ENCODE data around the gene RNF187. TPM values are rescaled to one million over a fixed set of nuclear protein-coding genes. Genes with fewer than 3 reads are reported as not detected.

Gene RNF187
- total and polyA plus RNA-seq, 2 of the 4 experiments (the other 2 are of a cell fraction) = 14.0 to 55.4 TPM

DNA sequence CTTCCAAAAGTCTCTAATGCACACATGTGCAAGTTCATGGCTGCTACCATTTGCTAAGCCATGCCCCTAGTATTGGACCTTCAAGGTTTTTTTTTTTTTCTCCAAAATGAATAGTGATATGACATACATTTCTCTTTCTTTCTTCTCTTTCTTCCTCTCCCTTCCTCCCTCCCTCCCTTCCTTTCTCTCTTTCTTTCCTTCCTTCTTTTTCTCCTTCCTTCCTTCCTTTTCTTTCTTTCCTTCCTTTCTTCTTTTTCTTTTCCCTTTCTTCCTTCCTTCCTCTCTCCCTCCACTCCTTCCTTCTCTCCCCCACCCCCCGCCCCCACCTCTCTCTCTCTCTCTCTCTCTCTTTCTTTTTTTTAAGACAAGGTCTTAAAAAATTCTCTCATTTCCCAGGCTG is 3.4 kb upstream of the RNF187 start:
- CTCF ChIA-PET = no interaction called here
- H3K4me2 ChIP-seq (ENCODE audit: low read depth, low read length) = no peak overlapping the region
- no peak overlapping the region for H2AK9ac ChIP-seq (replicated peaks; ENCODE audit: low read depth, low read length, poor library complexity)
- no peak overlapping the region for H4K8ac ChIP-seq (ENCODE audit: low read depth in 2 of 2, low read length in 2 of 2)
- H2BK120ac ChIP-seq (ENCODE audit: low read depth, low read length) = no peak overlapping the region
- in situ Hi-C loops (cut with MboI; ENCODE audit: low sequenced_read_pairs) = no loop called here
- TF ChIP-seq RAD21 (IDR thresholded peaks at IDR 0.05; ENCODE audit: low read length) (no peak), FOS (IDR thresholded peaks at IDR 0.05; ENCODE audit: low read depth, low read length) (no peak), BHLHE40 (IDR thresholded peaks at IDR 0.05; ENCODE audit: low read depth, low read length) (no peak), MAFK (IDR thresholded peaks at IDR 0.05; ENCODE audit: low read depth, low read length) (no peak), NFE2L2 (IDR thresholded peaks at IDR 0.05; ENCODE audit: low read depth, low read length) (no peak), CTCF (conservative IDR thresholded peaks at IDR 0.05; ENCODE audit: low read depth, low read length) (no peak), RFX5 (IDR thresholded peaks at IDR 0.05; ENCODE audit: low read depth, low read length) (no peak), RCOR1 (IDR thresholded peaks at IDR 0.05; ENCODE audit: insufficient replicate concordance, low read length) (no peak), POLR2A (IDR thresholded peaks at IDR 0.05; ENCODE audit: low read depth, low read length) (no peak), MXI1 (IDR thresholded peaks at IDR 0.05; ENCODE audit: borderline replicate concordance, low read depth, low read length) (no peak), MAZ (IDR thresholded peaks at IDR 0.05; ENCODE audit: borderline replicate concordance, low read depth, low read length) (no peak), SMC3 (IDR thresholded peaks at IDR 0.05; ENCODE audit: low read depth, low read length) (no peak), CEBPB (IDR thresholded peaks at IDR 0.05; ENCODE audit: low read depth, low read length) (no peak), CHD1 (IDR thresholded peaks at IDR 0.05; ENCODE audit: low read depth, low read length) (no peak)
- TF ChIP-seq, protein P1, sequence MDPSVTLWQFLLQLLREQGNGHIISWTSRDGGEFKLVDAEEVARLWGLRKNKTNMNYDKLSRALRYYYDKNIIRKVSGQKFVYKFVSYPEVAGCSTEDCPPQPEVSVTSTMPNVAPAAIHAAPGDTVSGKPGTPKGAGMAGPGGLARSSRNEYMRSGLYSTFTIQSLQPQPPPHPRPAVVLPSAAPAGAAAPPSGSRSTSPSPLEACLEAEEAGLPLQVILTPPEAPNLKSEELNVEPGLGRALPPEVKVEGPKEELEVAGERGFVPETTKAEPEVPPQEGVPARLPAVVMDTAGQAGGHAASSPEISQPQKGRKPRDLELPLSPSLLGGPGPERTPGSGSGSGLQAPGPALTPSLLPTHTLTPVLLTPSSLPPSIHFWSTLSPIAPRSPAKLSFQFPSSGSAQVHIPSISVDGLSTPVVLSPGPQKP (IDR thresholded peaks at IDR 0.05; ENCODE audit: borderline replicate concordance, low read depth, low read length) = no peak
- TF ChIP-seq, protein P2, sequence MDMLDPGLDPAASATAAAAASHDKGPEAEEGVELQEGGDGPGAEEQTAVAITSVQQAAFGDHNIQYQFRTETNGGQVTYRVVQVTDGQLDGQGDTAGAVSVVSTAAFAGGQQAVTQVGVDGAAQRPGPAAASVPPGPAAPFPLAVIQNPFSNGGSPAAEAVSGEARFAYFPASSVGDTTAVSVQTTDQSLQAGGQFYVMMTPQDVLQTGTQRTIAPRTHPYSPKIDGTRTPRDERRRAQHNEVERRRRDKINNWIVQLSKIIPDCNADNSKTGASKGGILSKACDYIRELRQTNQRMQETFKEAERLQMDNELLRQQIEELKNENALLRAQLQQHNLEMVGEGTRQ (IDR thresholded peaks at IDR 0.05; ENCODE audit: low read depth, low read length) = no peak
- peaks cover 6% of the 10 kb centered on the region for H3K4me1 ChIP-seq (ENCODE audit: control insufficient read depth, insufficient read depth, low read length)
- no peaks in the 10 kb centered on the region; the same call in 1 of the 2 replicates for H4K20me1 ChIP-seq (ENCODE audit: insufficient read depth, low read length)
- H2BK15ac ChIP-seq (ENCODE audit: low read depth, low read length) = no peak overlapping the region
- peaks cover 9 to 14% of the 10 kb centered on the region in 2 experiments; a peak in 3 of 4 replicates for H3K79me1 ChIP-seq (ENCODE audit: low read depth in 1 of 2, low read length in 2 of 2)
- no peak overlapping the region for H3K4ac ChIP-seq (ENCODE audit: low read depth, low read length)
- peaks cover 21% of the 10 kb centered on the region for H3K27me3 ChIP-seq (ENCODE audit: control insufficient read depth, insufficient read depth, low read length)
- H3K27ac ChIP-seq (ENCODE audit: insufficient read depth, low read length) = no peak overlapping the region
- DNase-seq (no peak), ATAC-seq (ENCODE audit: low read depth) (no peak)
- no peak overlapping the region for H3K4me3 ChIP-seq (ENCODE audit: insufficient read depth, low read depth, low read length)
- H3K36me3 ChIP-seq (ENCODE audit: control insufficient read depth, insufficient read depth, low read length) = no peaks in the 10 kb centered on the region
- H3K18ac ChIP-seq (ENCODE audit: low read depth, low read length) = no peak overlapping the region
- H2BK5ac ChIP-seq (ENCODE audit: low read depth, low read length, poor library complexity, severe bottlenecking) = no peak overlapping the region
- peaks cover 3% of the 10 kb centered on the region; the same call in 1 of the 2 replicates for H3K9me1 ChIP-seq (ENCODE audit: insufficient read depth, low read length)
- POLR2A ChIA-PET (ENCODE audit: unreplicated experiment) = no interaction called here
- H2BK20ac ChIP-seq (ENCODE audit: low read depth, low read length) = no peak overlapping the region
- BruUV-seq (replicated peaks) = no TSS peak
- no peak overlapping the region for H3K9ac ChIP-seq (ENCODE audit: low read depth, low read length)
- H3K14ac ChIP-seq (replicated peaks; ENCODE audit: low read depth, low read length) = no peak overlapping the region
- intact Hi-C loops (cut with micrococcal nuclease) = no loop called here
- no peak overlapping the region for H3K23ac ChIP-seq (ENCODE audit: low read depth, low read length)
- dilution Hi-C loops (cut with HindIII; ENCODE audit: low sequenced_read_pairs, unreplicated experiment) = no loop called here
- H2AFZ ChIP-seq (replicated peaks; ENCODE audit: low read length, poor library complexity) = no peak overlapping the region
- H4K5ac ChIP-seq (ENCODE audit: low read depth, low read length) = no peak overlapping the region
- no peak overlapping the region for H2AK5ac ChIP-seq (ENCODE audit: low read depth, low read length)
- H3K56ac ChIP-seq (ENCODE audit: extremely low read depth, insufficient read depth, low read length) = no peak overlapping the region
- WGBS, 2 experiments (ENCODE audit: extremely low coverage in 2 of 2, insufficient read length in 1 of 2) = no CpG with 5 or more reads among the region's 1 CpG
- H3K9me3 ChIP-seq (ENCODE audit: control insufficient read depth, insufficient read depth, low read length) = no peaks in the 10 kb centered on the region
- H4K91ac ChIP-seq (ENCODE audit: insufficient read depth, low read depth, low read length) = no peak overlapping the region
